CD1c-positive myeloid dendritic cell (primary cell): Measurements from ENCODE around the gene SLC25A26.
"Not testable (repeated sequence)": the region's sequence is repeated elsewhere in the genome, so short reads cannot be mapped to it uniquely, and the experiment has no call there.

Experiments used
- DNase-seq: peaks from one replicate; pipeline ENCODE4 v3.0.0-alpha.2; 2016; ENCODE audit errors: extremely low spot score

SLC25A26 gene

GRCh38 chr3:66410976-66411375 lies 190.2 kb downstream of the SLC25A26 start:
- DNase-seq: no peak

- DNase-seq: no peak
Observed at GRCh38 chr3:66411474-66411873, 190.7 kb downstream of the SLC25A26 start.

GRCh38 chr3:66411961-66412887 lies 191.4 kb downstream of the SLC25A26 start:
- DNase-seq: no peak

- no peak for DNase-seq
Observed at GRCh38 chr3:66413151-66413751, 192.4 kb downstream of the SLC25A26 start.

- no peak for DNase-seq
Observed at GRCh38 chr3:66414846-66415245, 194.0 kb downstream of the SLC25A26 start.

GRCh38 chr3:66415867-66416428 lies 195.1 kb downstream of the SLC25A26 start:
- DNase-seq: no peak

GRCh38 chr3:66416556-66417304 lies 195.9 kb downstream of the SLC25A26 start:
- DNase-seq: no peak

GRCh38 chr3:66418475-66418931 lies 197.7 kb downstream of the SLC25A26 start:
- DNase-seq: no peak

- DNase-seq: no peak
Observed at GRCh38 chr3:66419036-66419435, 198.2 kb downstream of the SLC25A26 start.

- DNase-seq: not testable (repeated sequence)
Observed at GRCh38 chr3:66421144-66421543, 200.3 kb downstream of the SLC25A26 start.

GRCh38 chr3:66421893-66422292 lies 201.1 kb downstream of the SLC25A26 start:
- not testable (repeated sequence) for DNase-seq

GRCh38 chr3:66423791-66424190 lies 203.0 kb downstream of the SLC25A26 start:
- DNase-seq: no peak

GRCh38 chr3:66425032-66425431 lies 204.2 kb downstream of the SLC25A26 start:
- DNase-seq: no peak

- no peak for DNase-seq
Observed at GRCh38 chr3:66425576-66426114, 204.8 kb downstream of the SLC25A26 start.

- DNase-seq: no peak
Observed at GRCh38 chr3:66426135-66426534, 205.3 kb downstream of the SLC25A26 start.

- no peak for DNase-seq
Observed at GRCh38 chr3:66427352-66427751, 206.6 kb downstream of the SLC25A26 start.

GRCh38 chr3:66427951-66428474 lies 207.2 kb downstream of the SLC25A26 start:
- no peak for DNase-seq
